Epithelial cell of esophagus (primary cell): ENCODE measurements around the gene FAM174C.

Experiments used
- DNase-seq: peaks from one replicate; pipeline ENCODE4 v3.0.0; 2010; ENCODE audit warnings: low read depth
- H3K4me3 ChIP-seq: 2 replicates; pipeline ENCODE4 v1.5.1; 2011; ENCODE audit warnings: mild to moderate bottlenecking, low read length, control low read depth
- TF ChIP-seq, protein P1 (sequence below): IDR thresholded peaks from 2 replicates; pipeline ENCODE4 v1.5.1; 2011; ENCODE audit warnings: low read depth, mild to moderate bottlenecking, low read length, control low read depth, inconsistent platforms; ENCODE audit not compliant: insufficient read depth; ENCODE audit errors: missing control alignments

Gene FAM174C

DNA sequence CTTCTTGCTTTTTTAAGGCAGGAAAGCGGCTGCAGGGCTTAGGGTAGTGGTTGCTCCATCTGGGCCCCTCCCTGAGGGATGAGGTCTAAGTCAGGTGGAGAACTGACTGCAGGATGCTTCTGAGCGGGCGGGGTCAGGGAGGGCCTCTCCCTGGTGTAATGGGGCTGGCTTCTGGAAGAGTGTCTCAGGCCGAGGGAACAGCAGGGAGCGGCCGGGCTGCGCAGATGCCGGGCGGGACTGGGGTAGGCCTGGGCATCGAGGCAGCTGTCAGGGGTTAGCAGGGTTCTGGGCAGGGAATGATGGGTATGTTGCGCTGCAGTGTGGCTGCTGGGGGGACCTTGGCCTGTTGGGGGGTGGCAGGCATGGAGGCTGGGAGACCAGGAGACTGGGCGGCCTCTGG lies 2.7 kb downstream of the FAM174C start:
- DNase-seq, result no peak
- TF ChIP-seq, protein P1, sequence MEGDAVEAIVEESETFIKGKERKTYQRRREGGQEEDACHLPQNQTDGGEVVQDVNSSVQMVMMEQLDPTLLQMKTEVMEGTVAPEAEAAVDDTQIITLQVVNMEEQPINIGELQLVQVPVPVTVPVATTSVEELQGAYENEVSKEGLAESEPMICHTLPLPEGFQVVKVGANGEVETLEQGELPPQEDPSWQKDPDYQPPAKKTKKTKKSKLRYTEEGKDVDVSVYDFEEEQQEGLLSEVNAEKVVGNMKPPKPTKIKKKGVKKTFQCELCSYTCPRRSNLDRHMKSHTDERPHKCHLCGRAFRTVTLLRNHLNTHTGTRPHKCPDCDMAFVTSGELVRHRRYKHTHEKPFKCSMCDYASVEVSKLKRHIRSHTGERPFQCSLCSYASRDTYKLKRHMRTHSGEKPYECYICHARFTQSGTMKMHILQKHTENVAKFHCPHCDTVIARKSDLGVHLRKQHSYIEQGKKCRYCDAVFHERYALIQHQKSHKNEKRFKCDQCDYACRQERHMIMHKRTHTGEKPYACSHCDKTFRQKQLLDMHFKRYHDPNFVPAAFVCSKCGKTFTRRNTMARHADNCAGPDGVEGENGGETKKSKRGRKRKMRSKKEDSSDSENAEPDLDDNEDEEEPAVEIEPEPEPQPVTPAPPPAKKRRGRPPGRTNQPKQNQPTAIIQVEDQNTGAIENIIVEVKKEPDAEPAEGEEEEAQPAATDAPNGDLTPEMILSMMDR, result no peak
- no peak overlapping the region for H3K4me3 ChIP-seq

DNA sequence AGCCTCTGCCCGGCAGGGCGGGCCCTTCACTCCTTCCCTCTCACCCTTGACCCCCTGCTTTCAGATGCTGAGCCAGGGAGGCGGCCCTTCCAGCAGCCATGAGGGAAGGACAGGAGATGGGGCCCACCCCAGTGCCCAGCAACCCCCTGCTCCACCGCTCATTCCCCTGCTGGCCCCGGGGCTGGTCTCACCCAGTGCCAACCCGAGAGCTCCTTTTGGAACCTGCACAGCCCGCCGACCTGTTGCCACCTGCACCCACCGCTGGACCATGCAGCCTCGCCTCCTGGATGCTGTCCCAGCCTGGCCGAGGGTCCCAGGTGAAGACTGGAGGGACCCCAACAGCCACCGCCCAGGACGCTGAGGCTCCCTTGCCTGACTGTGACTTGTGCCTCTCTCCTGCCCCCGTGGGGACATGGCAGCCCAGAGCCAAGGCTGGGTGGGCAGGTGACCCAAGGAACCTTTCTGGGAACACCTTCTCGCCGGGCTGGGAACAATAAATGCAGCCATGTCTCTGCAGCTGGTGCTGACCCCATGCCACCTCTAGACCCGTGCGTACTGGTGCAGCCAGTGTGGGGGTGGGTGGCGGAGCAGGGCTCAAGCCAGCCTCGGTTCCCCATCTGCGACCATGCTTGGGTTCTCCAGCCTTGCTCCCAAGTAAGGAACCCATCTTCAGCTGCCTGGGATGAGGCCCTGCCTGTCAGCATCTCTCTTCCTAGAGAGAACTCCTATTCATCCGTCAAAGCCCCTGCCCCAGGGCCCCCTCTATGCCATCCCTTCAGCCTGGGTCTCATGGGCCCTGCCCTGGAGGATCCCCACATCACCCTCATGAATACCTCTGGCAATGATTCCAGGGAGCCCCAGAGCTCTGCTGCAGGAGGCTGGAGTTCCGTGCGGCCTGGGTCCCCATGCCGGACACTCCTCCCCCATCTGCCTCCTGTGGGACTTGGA lies 3.7 kb downstream of the FAM174C start:
- no peak for DNase-seq
- TF ChIP-seq, protein P1, result no peak
- no peak overlapping the region for H3K4me3 ChIP-seq

DNA sequence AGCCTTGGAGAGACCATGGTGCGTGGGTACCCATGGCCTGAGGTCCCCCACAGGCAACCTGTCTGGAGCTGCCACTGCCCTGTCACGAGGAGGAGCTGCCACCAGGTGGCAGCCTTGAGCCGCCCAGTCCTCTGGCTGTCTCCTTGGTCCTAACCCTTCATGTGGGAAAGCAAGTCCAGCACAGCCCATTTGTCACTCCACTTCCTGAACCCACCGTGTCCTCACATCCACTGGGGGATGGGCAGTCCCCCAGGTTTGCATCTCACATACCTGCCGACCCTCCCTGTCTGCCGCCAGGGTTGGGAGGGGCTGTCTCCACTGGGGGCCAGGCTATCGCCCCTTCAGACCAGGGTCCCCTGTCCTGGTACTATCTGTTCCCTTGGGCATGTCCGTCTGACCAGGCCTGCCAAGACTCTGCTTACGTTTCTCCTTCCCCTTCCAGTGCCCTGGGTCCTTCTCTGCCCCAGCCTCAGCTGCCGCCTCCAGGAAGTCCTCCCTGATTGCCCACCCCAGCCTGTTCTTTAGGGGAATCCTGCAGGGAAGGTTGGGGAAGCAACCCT lies 4.5 kb downstream of the FAM174C start:
- TF ChIP-seq, protein P1, result peak; percentile 98
- DNase-seq, result peak; percentile 82
- H3K4me3 ChIP-seq, result no peak overlapping the region

DNA sequence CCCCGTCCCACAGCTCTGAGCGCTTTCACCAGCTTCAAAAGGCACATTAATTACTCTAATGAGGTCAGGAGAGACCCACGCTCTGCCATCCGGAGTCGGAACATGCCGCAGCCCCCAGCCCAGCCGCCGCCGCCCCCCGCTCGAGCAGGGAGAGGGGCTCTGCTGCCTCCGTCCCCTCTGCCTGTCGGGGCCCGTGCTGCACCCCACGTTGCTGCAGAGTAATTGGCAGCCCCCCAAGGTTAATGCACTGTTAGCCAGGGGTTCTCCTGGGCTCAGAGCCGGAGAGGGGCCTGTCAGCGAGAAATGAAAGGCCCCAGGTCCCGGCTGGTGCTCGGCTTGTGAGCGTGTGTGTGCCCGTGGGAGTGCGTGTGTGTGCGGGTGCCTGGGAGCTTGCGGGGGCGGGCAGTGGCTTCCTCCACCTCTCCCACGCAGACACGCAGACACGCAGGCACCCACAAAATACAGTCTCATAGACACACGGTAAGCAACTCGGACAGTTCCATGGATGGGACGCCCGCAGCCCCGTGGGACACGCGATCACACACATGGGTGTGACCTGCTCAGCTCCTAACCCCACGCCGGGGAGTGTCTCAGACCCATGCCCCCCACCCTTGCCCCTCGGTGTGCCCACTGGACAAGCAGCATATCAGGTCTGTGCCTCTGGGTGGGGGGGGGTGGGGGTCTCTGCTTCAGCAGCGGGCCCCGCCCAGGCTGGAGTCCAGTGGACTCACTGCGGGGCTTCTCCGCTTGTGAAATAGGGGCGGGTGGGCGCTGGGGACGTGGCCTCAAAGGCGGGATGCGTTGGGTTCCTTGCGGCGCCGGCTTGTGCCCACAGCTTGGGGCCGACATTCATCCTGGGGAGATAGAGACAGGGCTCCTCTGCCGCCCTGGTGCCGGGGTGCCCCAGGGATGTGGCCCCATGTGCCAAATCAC lies 5.6 kb downstream of the FAM174C start:
- no peak overlapping the region for H3K4me3 ChIP-seq
- no peak for DNase-seq
- TF ChIP-seq, protein P1, result no peak

- H3K4me3 ChIP-seq, result no peak overlapping the region
- TF ChIP-seq, protein P1, result no peak
- DNase-seq, result no peak
Measured at GRCh38 chr19:1281569-1282287, 6.4 kb downstream of the FAM174C start.

GRCh38 chr19:1282588-1283206 lies 7.4 kb downstream of the FAM174C start:
- TF ChIP-seq, protein P1, result no peak
- no peak for DNase-seq
- H3K4me3 ChIP-seq, result no peak overlapping the region
